OCI-LY1 (cell line): ENCODE measurements around the gene NLN.

Source experiments
- CTCF ChIP-seq: fragments of 200-600 bp; sonication (generic), shearing (Covaris generic); IDR thresholded peaks from 2 replicates; pipeline ENCODE4 v1.5.1; 2017; ENCODE audit warnings: mild to moderate bottlenecking, antibody characterized with exemption, low read length, moderate library complexity, mixed read lengths
- EZH2 ChIP-seq: fragments of 200-600 bp; sonication (generic), shearing (Covaris generic); IDR thresholded peaks from 2 replicates; pipeline ENCODE4 v1.8.0; 2017; ENCODE audit warnings: borderline replicate concordance, mixed run types, mild to moderate bottlenecking, antibody characterized with exemption, low read length, moderate library complexity, mixed read lengths

- TF ChIP-seq EZH2, result no peak
- no peak for TF ChIP-seq CTCF
Observed at GRCh38 chr5:65797481-65797880, 75.5 kb downstream of the NLN start.
